Stimulated activated memory B cell treated with anti-CD40 and anti-IgM and Interleukin-4, amounts not matched to agents 10 μg/mL and 1 μg/mL and 100 μg/mL, for 72 hours (primary cell): ENCODE data around the gene FGF19.

ENCODE experiments used
- ATAC-seq: fragments of 150-1000 bp; cut with Tn5 transposase; 2 replicates; pipeline ENCODE4 v1.10.0; 2021
- H3K27ac Mint-ChIP-seq: one replicate; pipeline ENCODE4 v1.8.0; 2022; ENCODE audit warnings: mild to moderate bottlenecking, mixed read lengths
- H3K27me3 Mint-ChIP-seq: one replicate; pipeline ENCODE4 v1.8.0; 2022; ENCODE audit warnings: mixed read lengths
- H3K36me3 Mint-ChIP-seq: one replicate; pipeline ENCODE4 v1.8.0; 2022; ENCODE audit warnings: mixed read lengths
- H3K4me1 Mint-ChIP-seq: one replicate; pipeline ENCODE4 v1.8.0; 2022; ENCODE audit warnings: mixed read lengths
- H3K4me3 Mint-ChIP-seq: one replicate; pipeline ENCODE4 v1.8.0; 2022; ENCODE audit warnings: mild to moderate bottlenecking, moderate library complexity, mixed read lengths
- H3K9me3 Mint-ChIP-seq: one replicate; pipeline ENCODE4 v1.8.0; 2022; ENCODE audit warnings: mixed read lengths

The FGF19 gene

GRCh38 chr11:69662021-69662698 lies 41.7 kb downstream of the FGF19 start:
- ATAC-seq = no peak
- Mint-ChIP-seq H3K27me3 (no peaks in the 10 kb centered on the region), H3K4me3 (no peak overlapping the region), H3K36me3 (peaks cover 43% of the 10 kb centered on the region), H3K9me3 (no peaks in the 10 kb centered on the region), H3K4me1 (peaks cover 2% of the 10 kb centered on the region), H3K27ac (no peak overlapping the region)

DNA sequence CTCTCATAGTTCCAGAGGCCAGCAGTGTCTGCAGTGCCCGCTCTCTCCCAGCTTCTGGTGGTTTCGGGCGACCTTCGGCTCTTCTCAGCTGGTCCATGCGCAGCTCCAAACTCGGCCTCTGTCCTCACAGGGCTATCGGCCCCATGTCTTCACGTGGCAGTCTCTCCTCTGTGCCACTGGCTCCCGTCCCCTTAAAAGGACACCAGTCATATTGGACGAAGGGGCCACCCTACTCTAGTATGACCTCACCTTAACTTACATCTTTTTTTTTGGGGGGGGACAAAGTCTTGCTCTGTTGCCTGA lies 42.5 kb downstream of the FGF19 start:
- Mint-ChIP-seq H3K4me1 (peaks cover 6% of the 10 kb centered on the region), H3K4me3 (no peak overlapping the region), H3K27me3 (no peaks in the 10 kb centered on the region), H3K9me3 (no peaks in the 10 kb centered on the region), H3K27ac (no peak overlapping the region), H3K36me3 (peaks cover 41% of the 10 kb centered on the region)
- ATAC-seq = no peak

DNA sequence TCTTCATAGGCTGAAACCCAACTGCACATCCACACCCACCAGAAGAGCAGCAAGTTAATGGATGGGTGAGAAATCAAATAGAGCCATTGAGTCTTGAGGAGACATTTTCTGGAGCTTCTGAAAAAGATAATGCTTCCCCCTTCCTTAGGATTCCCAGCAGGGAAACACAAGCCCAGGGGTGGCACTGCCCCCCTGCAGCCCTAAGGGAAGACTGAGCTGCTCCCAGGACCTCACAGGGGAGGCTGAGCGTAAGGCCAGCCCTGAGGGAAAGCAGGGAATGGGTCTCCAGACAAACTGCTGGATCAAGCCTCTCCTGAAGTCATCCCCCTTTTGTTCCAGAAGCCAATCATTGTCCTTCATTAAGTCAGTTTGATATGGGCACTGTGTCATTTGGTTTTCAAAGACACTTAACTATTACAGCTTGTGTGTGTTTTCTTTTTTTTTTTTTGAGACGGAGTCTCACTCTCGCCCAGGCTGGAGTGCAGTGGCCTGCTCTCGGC lies 43.8 kb downstream of the FGF19 start:
- Mint-ChIP-seq H3K4me1 (peaks cover 6% of the 10 kb centered on the region), H3K36me3 (peaks cover 30% of the 10 kb centered on the region), H3K27ac (no peak overlapping the region), H3K27me3 (no peaks in the 10 kb centered on the region), H3K9me3 (no peaks in the 10 kb centered on the region), H3K4me3 (no peak overlapping the region)
- ATAC-seq = no peak

- Mint-ChIP-seq H3K9me3 (no peaks in the 10 kb centered on the region), H3K27ac (no peak overlapping the region), H3K36me3 (peaks cover 25% of the 10 kb centered on the region), H3K4me1 (peaks cover 6% of the 10 kb centered on the region), H3K4me3 (no peak overlapping the region), H3K27me3 (no peaks in the 10 kb centered on the region)
- ATAC-seq = no peak
Observed at GRCh38 chr11:69659591-69659990, 44.2 kb downstream of the FGF19 start.

- Mint-ChIP-seq H3K4me3 (no peak overlapping the region), H3K9me3 (no peaks in the 10 kb centered on the region), H3K4me1 (peaks cover 6% of the 10 kb centered on the region), H3K27me3 (no peaks in the 10 kb centered on the region), H3K27ac (no peak overlapping the region), H3K36me3 (peaks cover 21% of the 10 kb centered on the region)
- no peak for ATAC-seq
Observed at GRCh38 chr11:69658626-69659450, 45.0 kb downstream of the FGF19 start.

DNA sequence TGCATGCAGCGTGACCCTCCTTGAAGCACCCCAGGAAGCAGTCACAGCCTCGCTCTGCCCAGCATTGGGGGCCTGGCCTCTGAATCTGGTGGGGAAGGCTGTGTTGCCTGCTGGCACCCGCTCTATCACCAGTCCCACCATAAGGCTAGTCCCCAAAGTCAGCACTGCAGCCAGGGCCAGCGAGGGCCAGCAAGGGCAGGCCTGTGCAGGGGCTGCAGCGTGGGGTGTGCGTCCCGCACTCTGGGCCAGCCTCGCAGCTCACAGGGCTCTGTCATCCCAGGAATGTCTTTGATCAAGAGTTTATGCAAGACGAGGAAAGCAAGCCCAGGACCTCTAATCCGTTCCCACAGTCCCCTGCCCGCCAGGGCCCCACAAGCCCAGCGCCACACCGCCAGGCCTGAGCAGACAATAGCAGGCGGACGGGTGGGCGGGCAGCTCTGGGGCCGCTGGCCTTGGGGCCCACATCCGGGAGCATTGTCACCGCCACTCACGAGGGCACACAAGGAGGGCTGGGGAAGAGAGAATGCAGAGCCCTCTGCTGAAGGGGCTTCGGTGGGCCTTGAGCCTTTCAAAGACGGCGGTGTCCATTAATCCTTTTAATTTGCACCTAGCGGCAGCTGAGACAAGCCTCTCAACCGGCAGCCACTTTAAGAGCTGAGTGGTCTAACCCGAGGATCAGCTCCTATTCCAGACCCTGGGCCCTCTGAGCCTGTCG lies 45.8 kb downstream of the FGF19 start:
- Mint-ChIP-seq H3K36me3 (peaks cover 17% of the 10 kb centered on the region), H3K27ac (no peak overlapping the region), H3K4me1 (peaks cover 6% of the 10 kb centered on the region), H3K9me3 (no peaks in the 10 kb centered on the region), H3K4me3 (no peak overlapping the region), H3K27me3 (no peaks in the 10 kb centered on the region)
- no peak for ATAC-seq

DNA sequence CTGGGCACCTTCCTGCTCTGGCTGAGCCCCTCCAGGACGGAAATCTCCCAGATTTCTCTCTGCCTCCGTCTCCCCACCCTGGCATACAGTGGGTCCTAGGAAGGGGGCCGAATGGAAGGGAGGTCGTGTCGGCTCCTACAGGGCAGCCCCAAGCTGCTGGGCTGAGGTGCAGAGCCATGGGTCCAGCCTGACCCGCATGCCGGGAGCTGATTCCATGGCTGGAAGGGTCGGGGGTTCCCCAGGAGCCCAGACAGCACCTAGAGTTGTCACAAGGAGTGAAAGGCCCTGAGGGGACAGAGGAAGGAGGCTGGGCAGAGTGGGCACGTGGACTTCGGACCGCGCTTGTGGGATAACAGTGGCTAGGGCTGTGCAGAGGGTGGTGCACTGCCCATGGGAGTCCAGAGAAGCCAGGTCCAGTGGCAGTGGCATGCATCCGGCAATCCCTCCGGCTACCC lies 46.3 kb downstream of the FGF19 start:
- Mint-ChIP-seq H3K9me3 (no peaks in the 10 kb centered on the region), H3K27ac (no peak overlapping the region), H3K4me1 (peaks cover 6% of the 10 kb centered on the region), H3K27me3 (no peaks in the 10 kb centered on the region), H3K4me3 (no peak overlapping the region), H3K36me3 (peaks cover 16% of the 10 kb centered on the region)
- ATAC-seq = no peak

GRCh38 chr11:69656536-69657455 lies 47.0 kb downstream of the FGF19 start:
- no peaks in the 10 kb centered on the region for H3K9me3 Mint-ChIP-seq
- no peaks in the 10 kb centered on the region for H3K27me3 Mint-ChIP-seq
- peaks cover 6% of the 10 kb centered on the region for H3K4me1 Mint-ChIP-seq
- H3K4me3 Mint-ChIP-seq = no peak overlapping the region
- H3K36me3 Mint-ChIP-seq = peaks cover 20% of the 10 kb centered on the region
- ATAC-seq = no peak
- no peak overlapping the region for H3K27ac Mint-ChIP-seq

DNA sequence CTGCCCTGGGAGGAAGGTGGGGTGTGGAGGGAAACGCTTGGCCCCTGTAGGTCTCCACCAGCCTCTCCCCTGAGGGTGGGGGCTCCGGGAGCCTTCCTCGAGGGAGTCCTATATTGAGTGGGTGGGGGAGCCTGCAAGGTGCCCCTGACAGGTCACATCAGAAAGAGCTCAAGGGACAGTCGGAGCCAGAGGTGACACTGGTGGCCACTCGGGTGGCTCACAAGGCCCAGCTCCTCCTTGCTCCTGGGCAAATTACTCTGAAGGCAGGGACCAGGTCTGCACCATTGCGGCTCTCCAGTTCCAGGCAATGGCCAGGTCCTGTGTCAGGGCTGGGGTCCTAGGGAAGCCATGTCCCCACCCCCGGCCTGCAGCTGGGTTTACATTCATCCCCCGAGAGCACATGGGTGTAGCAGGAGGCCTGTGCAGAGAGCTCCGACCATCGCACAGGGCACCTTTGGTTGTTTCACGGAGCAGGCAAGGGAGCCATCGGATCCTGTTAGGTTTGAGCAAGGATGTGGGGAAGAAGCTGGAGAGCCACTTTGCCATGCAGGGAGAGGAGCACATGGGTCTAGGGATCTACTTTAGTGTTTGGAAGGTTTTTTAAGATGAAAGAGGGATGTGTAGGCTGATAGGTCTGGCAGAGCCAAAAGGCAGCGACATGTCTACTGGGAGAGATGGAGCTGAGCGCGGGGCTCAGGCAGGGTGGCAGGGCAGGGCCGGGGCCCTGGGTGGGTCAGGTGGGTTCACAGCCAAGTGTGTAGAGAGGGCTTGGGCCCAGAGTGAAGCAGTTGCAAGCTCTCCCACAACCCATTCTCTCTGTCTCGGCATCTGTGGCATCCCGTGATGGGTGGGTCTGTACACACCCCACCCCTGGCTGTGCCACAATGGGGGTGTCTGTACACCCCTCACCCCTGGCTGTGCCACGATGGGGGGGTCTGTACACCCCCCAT lies 48.1 kb downstream of the FGF19 start:
- peaks cover 18% of the 10 kb centered on the region for H3K36me3 Mint-ChIP-seq
- no peak overlapping the region for H3K4me3 Mint-ChIP-seq
- no peaks in the 10 kb centered on the region for H3K27me3 Mint-ChIP-seq
- peak; percentile 34 for ATAC-seq
- H3K27ac Mint-ChIP-seq = no peak overlapping the region
- H3K9me3 Mint-ChIP-seq = no peaks in the 10 kb centered on the region
- peaks cover 6% of the 10 kb centered on the region for H3K4me1 Mint-ChIP-seq

- H3K4me3 Mint-ChIP-seq = no peak overlapping the region
- H3K36me3 Mint-ChIP-seq = peaks cover 15% of the 10 kb centered on the region
- H3K9me3 Mint-ChIP-seq = no peaks in the 10 kb centered on the region
- no peak overlapping the region for H3K27ac Mint-ChIP-seq
- H3K4me1 Mint-ChIP-seq = peaks cover 6% of the 10 kb centered on the region
- no peak for ATAC-seq
- H3K27me3 Mint-ChIP-seq = no peaks in the 10 kb centered on the region
Observed at GRCh38 chr11:69654660-69655478, 49.0 kb downstream of the FGF19 start.

DNA sequence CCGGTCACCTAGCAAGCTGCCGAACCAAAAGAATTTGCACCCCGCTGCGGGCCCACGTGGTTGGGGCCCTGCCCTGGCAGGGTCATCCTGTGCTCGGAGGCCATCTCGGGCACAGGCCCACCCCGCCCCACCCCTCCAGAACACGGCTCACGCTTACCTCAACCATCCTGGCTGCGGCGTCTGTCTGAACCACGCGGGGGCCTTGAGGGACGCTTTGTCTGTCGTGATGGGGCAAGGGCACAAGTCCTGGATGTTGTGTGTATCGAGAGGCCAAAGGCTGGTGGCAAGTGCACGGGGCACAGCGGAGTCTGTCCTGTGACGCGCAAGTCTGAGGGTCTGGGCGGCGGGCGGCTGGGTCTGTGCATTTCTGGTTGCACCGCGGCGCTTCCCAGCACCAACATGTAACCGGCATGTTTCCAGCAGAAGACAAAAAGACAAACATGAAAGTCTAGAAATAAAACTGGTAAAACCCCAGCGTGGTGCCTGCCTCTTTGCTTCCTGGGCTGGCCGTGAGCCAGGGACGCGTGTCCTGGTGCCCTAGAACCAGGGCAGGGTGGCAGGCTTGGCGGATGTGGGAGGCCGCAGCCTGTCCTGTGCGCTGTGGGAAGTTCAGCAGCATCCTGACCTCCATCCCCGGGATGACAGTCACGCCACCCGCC lies 49.7 kb downstream of the FGF19 start:
- Mint-ChIP-seq H3K27ac (no peak overlapping the region), H3K4me1 (peaks cover 6% of the 10 kb centered on the region), H3K4me3 (no peak overlapping the region), H3K9me3 (no peaks in the 10 kb centered on the region), H3K27me3 (no peaks in the 10 kb centered on the region), H3K36me3 (peaks cover 15% of the 10 kb centered on the region)
- ATAC-seq = no peak

GRCh38 chr11:69653406-69653960 lies 50.3 kb downstream of the FGF19 start:
- Mint-ChIP-seq H3K4me1 (peaks cover 6% of the 10 kb centered on the region), H3K36me3 (peaks cover 15% of the 10 kb centered on the region), H3K4me3 (no peak overlapping the region), H3K27me3 (no peaks in the 10 kb centered on the region), H3K27ac (no peak overlapping the region), H3K9me3 (no peaks in the 10 kb centered on the region)
- ATAC-seq = no peak
